ENCODE measurements around the gene PFDN1.

PFDN1 gene

GRCh38 chr5:140328036-140328764 lies 25.3 kb upstream of the PFDN1 start:
- FAIRE-seq, result no peak

- no peak for FAIRE-seq
Observed at GRCh38 chr5:140327589-140327988, 24.7 kb upstream of the PFDN1 start.

- FAIRE-seq, result no peak
Observed at GRCh38 chr5:140325486-140325885, 22.6 kb upstream of the PFDN1 start.

DNA sequence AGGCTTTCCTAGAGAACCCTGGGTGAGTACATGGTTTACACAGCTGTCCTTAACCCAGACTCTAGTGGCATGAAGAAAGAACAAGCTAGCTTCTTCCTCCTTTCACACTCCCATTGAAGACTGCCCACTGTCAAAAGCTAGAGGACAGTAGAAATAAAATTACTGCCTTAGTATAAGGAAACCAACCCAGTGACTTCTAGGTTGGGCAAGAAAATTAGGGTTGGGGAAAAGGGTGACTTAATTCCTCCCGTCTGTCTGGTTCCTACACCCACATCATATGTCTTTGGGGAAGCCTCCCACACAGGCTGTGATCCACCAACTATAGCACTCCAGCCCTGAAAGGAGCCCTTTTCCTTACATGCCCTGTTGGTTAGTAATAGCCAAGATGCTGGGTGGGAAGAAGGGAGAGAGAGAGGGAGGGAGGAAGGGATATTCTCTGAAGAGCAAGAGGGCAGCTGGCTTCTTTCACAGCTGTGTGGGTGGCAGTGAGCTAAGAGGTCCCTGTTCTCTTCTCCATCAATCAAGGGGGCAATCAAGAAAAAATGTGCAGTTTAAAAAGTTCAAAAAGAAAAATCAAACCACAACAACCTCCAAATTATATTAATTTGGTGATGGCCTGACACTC lies 21.8 kb upstream of the PFDN1 start:
- FAIRE-seq, result no peak

DNA sequence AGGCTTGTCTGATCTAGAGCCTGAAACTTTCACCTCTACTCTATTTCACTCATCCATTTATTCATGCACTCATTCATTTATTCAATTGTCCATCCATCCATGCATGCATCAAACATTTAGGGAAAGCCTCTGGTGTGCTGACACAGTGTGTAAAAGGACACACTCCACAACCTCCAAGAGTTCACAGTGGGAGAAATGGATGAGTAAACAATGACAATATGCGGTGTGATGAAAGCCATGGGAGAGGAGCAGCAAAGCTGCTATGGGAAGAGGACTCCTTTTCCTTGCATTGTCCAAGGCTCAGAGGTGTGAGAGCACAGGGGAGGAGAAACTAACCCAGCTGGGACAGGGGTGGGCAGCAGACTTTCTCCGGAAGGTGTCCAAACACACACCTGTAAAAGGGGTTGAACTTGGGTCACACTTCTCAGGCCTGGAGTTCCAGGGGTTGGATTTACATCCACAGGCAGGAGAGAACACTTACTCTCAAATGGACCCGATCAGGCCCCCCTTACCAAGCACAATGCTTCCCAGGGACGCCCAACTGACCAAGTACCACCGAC lies 21.2 kb upstream of the PFDN1 start:
- no peak for FAIRE-seq

DNA sequence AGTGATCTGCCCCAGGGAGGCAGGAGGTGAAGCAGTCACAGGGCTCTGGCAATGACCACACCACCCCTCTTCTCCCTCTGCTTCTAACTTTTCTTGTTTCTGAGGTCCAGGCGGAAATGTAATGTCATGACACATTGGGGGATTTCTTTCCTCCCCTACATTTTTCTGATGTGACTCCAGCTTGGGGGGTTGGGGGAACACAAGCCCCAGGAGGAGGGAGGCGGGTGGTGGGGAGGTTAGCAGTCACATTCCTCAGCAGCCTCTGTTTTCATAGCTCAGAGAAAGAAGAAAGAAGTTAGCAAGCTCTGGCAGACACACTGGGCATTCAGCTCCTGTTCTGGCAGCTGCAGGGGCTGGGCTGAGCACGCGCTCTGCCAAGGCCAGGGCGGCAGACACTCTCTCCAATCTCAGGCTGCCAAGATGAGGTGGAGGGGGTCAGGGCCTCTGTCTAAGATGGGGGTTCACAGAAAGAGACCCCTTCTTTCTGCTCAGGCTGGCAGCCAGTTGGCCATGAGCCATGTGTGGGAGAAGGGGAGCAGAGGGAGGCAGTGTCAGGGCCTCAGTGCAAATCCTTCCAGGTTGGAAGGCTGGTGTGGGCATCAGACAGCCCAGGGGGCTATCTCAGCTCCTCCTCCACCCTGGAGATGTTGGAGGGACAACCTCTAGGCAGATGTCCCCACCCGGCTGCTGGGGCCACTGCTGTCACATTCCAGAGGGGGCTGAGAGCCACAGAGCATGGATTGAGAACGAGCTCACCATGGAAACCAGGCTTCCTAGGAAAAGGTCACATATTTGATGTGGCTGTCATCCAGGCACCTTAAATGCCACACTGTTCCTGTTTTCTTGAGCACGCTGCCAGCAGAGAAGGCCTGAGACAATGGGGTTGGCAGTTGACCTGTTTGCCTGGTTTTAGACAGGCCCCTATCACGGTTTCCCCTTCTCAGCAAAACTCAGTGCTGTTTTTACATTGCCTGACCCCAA lies 20.1 kb upstream of the PFDN1 start:
- no peak for FAIRE-seq

DNA sequence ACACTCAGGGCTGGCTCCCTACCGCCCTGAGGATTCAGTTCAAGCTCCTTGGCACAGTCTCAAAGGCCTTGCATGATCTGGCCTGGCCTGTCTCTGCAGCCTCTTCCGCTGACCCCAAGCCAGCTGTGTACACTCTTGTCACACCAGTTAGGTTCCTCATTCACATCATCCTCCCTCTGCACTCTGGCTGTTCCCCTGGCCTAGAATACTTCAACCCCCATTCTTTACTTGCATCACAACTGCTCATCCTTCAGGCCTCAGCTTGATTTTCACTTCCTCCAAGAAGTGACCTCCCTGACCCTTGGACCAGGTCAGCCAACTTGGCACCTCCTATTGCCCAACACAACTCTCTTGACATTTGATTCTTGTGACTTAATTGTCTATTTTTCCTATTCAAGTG lies 18.9 kb upstream of the PFDN1 start:
- no peak for FAIRE-seq

DNA sequence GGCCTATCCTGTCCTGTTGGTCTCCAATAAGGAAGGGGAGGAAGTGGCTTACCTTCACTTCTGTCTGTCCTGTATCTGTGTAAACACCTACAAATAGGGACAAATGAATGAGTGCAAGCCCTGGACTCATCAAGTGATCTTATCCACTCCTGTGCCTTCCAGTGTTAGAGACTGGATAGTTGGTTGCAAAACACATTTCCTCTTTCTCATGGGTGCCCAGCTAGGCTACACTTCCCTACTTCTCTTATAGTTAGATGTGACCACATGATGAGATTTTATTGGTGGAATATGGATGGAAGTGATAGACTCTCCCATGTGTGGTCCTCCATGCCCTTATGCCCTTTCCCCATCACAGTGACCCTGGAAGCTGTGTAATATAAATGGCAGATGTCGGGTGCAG lies 16.9 kb upstream of the PFDN1 start:
- no peak for FAIRE-seq

- FAIRE-seq, result no peak
Observed at GRCh38 chr5:140318792-140319191, 15.9 kb upstream of the PFDN1 start.

DNA sequence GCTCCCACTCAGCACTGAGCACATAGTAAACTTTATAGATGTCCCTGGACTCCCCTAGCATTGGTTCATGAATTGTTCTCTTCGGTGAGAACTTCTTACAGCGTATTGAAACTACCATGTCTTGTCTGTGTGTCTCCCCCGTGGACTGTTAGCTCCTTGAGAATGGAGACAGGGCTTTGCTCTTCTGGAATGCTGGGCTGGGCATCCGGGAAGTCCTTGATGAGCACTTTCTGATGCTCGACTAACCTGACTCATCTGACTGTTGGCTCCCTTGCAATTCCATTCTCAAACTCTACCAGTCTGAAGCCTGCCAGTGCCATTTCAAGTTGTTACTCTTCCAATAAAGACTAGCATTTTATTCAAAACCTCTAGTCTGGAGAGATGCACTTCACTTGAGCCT lies 15.0 kb upstream of the PFDN1 start:
- FAIRE-seq, result no peak

DNA sequence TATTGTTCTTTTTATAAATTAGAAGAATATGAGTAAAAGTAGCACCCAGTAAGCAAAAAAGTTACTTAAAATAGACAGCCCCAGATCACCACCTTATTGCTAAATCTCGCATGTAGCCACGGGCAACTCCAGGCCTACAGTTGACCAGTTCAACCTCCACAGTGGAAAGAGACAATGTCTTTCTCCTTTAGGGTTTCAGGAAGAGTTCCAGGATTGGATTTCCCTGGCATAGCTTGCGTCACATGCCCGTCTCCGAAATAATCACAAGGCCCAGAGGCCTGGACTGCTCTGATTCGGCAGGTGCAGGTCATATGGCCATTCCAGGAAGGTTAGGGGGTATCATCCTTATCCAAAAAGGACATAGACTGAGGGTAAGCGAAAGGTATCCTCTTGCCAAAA lies 9.9 kb upstream of the PFDN1 start:
- no peak for FAIRE-seq

- no peak for FAIRE-seq
Observed at GRCh38 chr5:140312067-140312790, 9.3 kb upstream of the PFDN1 start.

DNA sequence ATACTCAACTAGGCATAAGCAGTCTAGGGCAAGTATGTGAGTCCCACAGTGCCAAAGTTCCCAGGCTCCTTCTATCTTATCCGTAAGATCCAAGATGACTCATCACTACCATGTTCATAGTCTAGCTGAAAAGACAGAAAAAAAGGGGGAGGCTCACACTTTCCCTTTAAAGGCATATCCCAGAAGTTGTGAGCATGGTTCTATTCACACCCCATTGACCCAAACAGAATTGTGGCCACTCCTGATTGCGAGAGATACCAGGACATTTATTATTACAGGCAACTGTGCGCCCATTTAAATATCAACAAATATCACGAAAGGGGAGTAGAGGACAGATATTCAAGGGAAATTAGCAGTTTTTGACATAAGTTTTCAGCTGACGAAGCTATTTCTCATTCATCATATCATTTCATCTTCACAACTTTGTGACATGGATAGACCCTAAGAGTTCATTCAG lies 8.1 kb upstream of the PFDN1 start:
- no peak for FAIRE-seq

GRCh38 chr5:140310434-140310833 lies 7.5 kb upstream of the PFDN1 start:
- no peak for FAIRE-seq

- FAIRE-seq, result no peak
Observed at GRCh38 chr5:140309706-140310249, 6.9 kb upstream of the PFDN1 start.

- FAIRE-seq, result no peak
Observed at GRCh38 chr5:140305471-140305870, 2.6 kb upstream of the PFDN1 start.

GRCh38 chr5:140303966-140304365 lies 1.1 kb upstream of the PFDN1 start:
- no peak for FAIRE-seq

DNA sequence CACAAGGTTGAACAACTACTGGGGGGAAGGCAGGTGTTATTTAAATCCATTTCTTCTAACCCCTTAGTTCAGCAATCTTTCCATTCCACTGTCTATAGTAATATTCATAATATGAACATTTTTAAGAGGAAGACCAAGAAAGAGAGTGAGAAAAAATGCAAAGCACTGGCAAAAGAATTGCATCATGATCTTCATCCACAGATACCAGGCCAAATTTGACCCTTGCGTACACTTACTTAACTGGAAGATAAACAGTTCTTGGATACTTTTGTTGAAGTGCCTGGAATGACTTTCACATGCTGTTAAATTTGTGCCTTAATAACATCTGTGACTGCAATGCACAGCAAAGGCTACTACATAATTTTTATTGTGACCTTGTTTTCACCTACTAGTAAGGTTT lies 1.8 kb downstream of the PFDN1 start:
- no peak for FAIRE-seq

GRCh38 chr5:140299056-140299455 lies 3.8 kb downstream of the PFDN1 start:
- FAIRE-seq, result no peak

DNA sequence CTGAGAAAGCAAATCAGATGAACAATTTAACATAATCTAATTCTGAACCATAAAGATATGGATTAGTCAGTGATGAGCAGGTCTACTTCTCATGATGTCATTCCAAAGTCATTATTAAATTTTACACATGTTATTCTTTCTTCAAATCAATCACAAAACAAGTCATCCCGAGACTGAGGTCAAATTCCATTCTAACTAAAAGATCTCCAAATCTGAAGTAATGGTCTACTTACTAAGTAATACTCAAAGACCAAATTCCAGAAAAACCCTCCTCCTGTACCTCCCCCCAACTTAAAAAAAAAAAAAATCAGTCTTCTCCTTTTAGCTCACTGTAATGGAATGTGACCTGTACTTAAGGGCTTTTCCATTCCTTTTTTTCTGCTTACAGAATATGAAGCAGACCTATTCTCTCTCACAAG lies 4.7 kb downstream of the PFDN1 start:
- no peak for FAIRE-seq

GRCh38 chr5:140297283-140297682 lies 5.6 kb downstream of the PFDN1 start:
- FAIRE-seq, result no peak

DNA sequence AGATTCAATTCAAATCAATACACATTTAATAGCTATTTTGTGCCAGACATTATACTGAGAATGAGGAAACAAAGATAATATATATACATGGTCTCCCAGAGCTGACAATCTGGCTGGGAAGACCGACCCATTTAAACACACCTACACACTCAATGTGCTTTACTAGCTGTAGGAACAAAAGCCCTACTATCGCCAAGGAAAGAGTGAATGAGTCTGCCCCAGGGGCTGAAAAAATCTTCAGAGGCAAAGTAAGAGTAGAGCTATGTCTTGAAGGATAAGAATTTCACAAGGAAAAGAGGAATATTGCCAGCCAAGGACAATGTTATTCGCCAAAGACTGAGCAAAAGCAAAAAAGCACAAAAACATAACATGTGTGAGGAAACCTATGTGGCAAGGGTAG lies 6.6 kb downstream of the PFDN1 start:
- FAIRE-seq, result no peak
